SU-DHL-6 (cell line): ENCODE data around the gene ZSWIM5.

Experiments used
- CTCF ChIP-seq: fragments of 200-600 bp; sonication (generic); IDR thresholded peaks from one replicate; pipeline ENCODE4 v1.5.1; 2017; ENCODE audit warnings: antibody characterized with exemption, mild to moderate bottlenecking, low read length, moderate library complexity; ENCODE audit not compliant: insufficient read depth, poor library complexity, severe bottlenecking
- EZH2phosphoT487 ChIP-seq: fragments of 200-600 bp; sonication (generic), shearing (Covaris generic); conservative IDR thresholded peaks from 2 replicates; pipeline ENCODE4 v1.6.1; 2018; ENCODE audit warnings: mild to moderate bottlenecking, antibody characterized with exemption, low read length, moderate library complexity, mixed read lengths

- TF ChIP-seq CTCF (no peak), EZH2phosphoT487 (no peak)
Measured at GRCh38 chr1:44995467-44996238, 210.8 kb downstream of the ZSWIM5 start.
